ENCODE measurements around the gene GGTLC1.
"Not testable (repeated sequence)": the region's sequence is repeated elsewhere in the genome, so short reads cannot be mapped to it uniquely, and the experiment has no call there.

GGTLC1 gene

DNA sequence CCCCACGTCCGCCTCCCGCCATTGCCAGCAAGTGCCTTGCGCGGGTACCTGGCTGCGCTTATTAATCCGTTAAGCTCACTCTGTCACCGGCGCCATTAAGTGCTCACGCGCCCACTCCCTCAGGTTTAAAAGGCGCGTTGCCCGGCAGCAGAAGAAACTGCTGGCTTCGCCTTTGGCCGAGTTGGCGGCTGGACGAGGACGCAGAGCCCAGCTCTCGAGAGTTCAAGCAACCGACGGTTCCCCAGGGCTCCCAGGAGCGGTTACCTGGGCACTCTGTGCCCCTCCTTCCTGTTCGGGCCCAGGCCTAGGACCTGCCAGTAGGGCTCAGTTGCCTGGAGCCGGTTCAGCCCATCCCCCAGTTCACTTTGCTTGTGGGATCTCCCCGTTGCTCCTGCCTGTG lies at the start of gene GGTLC1:
GGTLC1 (minus strand) TSS at position 219 of the 400 bp plus-strand sequence. CDS start 2,168 bp downstream, outside the sequence.
- no peak for DNase-seq

DNA sequence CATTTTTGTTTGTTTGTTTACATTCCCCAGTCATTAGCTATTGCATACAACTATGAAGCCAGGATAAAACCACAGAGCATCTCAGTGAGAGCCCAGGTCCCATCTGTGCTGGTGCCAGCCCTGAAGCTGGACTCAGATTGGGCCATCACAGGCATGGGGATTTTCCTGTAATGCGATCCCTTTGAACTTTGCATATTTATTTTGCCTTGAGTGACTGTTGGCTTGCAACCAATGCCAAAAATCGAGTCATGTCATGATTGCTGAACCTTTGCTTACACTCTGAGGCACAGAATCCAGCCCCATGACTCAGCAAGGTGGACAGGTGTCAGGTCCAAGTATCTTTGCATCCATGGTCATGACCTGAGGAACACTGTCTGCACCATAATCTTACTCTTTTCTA lies 46.2 kb upstream of the GGTLC1 start:
- DNase-seq: no peak

DNA sequence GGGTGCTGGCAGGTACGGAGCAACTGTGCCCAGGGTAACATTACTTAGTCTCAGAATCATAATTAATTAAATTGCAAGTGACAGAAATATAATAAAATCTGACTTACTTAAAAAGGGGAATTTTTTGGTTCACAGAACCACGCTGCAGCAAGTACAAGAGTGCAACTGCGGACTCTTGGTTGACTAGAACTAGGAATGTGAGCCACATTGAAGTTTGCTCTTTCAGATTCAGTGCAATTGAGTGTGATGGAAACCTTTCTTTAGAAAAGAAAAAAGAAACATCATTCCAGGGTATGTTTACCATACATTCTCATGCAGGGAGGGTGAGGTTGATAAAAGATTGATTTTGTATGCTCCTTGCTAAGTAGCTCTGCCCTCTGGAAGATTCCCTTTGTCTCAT lies 45.0 kb upstream of the GGTLC1 start:
- no peak for DNase-seq

DNA sequence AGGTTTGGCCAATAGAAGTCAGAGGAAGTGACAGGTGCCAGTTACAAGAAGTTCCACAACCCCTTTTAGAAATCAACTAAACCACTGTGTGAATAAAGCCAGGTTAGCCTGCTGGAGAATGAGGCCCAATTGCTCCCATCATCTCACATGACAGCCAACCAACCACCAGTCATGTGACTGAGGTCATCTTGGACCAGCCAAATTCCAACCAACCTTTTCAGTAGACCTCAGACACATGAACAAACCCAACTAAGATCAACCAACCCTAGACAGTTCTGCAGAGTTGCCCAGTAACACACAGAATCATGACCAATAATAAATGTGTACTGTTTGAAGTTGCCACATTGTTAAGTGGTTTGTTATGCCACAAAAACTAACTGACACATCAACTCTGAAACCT lies 44.6 kb upstream of the GGTLC1 start:
- DNase-seq: no peak

DNA sequence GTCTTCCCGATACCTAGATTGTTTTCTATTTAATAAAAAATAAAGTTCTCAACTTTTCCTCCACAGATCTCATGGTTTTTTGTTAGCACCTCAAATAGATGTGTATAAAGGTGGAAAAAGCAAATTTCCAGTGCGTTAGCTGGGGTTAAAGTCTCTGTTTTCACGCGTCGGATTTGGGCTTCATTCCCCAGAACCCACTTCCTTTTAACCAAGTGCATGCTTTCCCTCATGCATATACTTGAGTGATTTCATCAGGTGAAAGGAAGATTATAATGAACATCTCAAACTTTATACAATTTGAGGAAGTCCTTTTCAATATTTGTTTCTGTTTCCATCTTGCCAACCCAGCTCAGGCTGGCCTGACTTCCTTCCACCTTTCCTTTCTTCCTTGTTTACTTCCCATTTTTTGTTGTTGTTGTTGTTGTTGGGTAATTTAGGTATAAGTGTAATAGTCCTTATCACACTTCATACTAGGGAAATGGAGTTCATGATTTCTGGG lies 43.9 kb upstream of the GGTLC1 start:
- DNase-seq: no peak

DNA sequence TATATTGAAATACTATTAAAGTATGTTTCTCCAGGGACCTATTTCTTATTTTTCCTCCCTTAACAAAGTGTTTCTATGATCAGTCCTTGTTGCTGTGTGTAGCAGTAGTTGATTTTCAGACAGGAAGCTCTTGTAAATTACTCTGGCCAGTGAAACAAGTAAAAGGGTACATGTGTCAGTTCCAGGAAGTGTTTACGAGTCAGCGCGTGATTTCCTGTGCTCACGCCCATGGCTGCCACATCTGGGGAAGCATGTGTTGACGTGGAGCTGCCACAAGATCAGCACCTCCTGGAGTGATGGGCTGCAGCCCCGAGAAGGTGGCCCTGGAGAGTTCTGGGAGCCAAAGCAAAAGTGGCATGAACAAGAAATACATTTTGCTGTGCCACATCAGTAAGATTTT lies 38.6 kb upstream of the GGTLC1 start:
- peak; percentile 59 for DNase-seq

DNA sequence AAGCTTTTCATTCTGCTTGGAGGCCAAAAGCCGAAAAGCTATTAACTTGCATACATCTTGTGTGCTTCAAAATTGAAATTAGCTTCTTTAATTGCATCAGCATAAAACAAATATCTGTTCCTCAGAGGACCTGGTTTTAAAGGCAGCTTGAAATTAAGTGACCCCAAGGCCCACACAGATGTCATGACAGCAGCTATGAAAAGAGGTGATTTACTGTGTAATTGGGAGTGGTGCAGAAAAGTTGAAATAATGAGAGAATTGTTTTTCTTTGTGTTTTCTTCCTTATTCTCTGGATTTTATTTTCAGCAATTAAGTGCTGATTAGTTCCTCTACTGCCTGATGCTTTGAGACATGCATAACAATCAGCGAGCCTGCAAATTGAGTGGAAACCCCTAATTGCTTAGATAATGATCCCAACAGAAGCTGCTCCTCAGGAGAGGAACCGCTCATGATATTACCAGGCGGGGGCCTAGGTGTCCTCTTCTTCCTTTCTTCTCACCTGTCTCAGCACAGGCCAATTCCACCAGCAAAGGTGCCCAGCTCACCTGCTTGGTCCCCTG lies 34.1 kb upstream of the GGTLC1 start:
- DNase-seq: no peak

DNA sequence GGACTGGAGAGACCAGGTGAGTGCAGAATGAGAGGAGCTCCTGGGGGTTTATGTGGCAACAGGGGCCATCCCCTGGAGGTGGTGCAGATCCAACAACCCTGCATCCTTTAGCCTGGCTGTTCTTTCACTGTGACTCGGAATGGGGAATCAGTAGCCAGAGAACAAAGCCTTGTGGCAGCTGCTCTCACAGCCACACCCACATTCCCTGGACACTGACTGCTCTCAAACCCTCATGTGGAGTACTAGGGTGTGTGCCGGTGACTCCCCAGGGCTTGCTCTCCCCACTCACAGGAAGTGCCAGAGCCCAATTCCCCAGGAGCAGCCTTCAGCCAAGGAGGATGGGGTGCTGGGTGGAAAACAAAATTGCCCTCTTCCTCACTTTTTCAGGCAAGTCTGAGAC lies 30.2 kb upstream of the GGTLC1 start:
- no peak for DNase-seq

DNA sequence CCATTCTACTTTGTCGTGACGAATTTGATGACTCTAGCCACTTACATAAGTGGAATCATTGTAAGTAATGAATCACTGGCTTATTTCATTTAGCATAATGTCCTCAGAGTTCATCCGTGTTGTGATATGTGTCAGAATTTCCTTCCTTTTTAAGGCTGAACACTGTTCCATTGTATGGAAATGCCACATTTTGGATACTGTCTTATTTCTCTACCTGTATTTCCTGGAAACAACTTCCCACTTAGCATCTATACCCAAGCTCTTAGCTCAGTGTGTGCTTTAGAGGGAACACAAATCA lies 28.8 kb upstream of the GGTLC1 start:
- no peak for DNase-seq

DNA sequence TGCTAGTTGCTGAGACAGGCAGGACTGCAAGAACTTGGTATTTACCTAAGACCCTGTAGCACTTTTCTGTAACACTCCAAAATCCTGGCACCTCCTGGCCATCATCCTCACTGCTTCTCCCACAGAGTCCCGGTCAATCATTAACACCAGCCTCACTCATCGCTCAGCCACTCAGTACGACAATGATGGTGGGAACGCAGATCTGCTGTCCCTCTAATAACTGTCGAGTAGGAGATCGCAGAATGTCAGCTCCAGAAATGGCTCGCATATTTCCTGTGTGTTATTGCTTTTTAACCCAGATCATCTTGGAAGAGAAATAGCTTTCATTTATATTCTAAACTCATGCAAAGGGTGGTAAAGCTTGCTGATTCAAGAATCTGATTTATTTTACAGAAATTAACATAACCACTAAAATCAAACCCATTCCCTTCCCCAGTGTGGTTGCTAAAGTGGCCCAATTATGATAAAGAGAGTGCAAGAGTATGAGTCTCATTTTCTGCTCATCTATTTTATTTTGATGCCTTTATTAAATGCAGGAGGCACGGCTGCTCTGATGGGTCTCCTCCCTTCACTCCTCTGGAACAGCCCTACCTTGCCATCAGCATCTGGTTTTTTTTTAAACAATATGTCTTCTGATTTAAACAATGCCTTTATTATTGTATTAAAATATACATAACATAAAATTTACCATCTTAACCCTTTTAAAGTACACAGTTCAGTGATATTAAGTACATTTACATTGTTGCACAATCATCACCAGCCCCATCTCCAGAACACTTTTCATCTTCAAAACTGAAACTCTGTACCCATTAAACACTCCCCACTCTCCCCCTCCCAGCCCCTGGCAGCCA lies 28.3 kb upstream of the GGTLC1 start:
- DNase-seq: no peak

DNA sequence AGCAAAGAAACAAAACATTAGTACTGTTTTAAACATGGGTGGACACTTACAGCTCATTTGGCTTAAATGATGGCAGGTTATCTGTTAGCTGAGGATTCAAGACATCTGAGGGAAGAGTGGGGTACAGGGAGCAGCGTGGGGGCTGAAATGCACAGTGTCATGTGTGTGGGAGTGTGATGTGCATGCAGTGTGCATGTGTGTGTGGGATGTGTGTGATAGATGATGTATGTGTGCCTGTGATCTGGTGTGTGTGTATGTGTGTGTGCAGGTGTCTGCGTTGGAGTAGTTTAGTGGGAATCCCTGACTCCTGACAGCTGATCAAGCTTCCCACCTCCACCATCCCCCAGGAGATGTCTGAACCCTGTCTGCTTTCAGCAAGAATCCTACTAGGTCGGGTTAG lies 25.4 kb upstream of the GGTLC1 start:
- no peak for DNase-seq

DNA sequence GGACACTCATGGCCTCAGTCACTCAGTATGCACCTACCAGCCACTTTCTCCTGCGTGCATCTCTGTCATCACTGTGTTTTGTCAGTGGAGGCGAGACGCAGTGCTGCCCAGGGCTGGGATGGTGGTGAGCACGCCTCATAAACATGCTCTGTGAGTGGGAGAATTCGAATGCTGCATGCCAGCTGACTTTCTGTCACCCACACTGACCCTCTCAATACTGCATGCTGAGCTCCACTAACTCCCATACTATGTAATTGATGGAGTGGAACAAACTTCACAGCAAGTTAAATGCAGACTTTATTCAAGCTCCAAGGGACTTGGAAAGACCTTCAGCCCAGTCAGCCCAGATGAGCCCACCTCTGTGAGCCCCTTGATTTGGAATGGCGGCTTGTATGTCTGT lies 22.7 kb upstream of the GGTLC1 start:
- DNase-seq: no peak

DNA sequence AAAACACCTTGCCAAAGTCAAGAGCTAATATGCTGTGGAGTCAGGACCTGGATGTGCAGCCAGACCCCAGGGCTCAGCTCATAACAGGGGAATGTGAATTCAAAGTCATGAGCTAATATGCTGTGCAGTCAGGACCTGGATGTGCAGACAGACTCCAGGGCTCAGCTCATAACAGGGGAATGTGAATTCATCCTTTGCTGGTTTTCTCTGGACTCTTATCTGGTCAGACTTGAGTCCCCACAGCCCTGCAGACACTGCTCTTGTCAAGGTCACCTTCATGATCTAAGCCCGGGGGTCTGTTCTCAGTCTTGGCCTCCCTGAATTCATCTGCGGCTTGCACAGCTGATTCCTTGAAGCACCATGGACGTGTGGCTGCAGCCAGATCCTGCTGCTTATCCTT lies 19.2 kb upstream of the GGTLC1 start:
- no peak for DNase-seq

DNA sequence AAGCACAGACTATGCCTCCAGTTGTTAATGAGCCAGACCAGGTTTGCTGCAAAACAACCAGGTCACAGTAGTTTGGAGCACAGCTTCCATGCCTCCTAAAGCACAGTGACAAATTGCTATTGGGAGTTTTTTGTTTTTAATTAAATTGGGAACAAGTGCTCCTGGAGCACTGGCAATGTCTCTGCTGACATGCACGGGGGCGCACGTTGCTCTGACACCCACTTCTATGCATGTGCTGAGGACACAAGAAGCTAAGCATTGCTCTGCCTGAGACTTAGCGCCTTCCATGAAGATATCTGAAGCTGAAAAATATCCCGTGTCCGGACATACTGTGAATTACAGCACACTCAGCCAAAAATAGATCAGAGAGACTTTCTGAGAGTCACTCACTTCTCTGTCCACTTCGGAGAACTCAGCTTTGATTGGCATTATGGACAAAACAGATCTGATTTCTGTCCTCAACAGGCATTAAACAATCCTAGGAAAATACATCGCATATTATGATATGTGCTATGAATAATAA lies 18.6 kb upstream of the GGTLC1 start:
- DNase-seq: no peak

DNA sequence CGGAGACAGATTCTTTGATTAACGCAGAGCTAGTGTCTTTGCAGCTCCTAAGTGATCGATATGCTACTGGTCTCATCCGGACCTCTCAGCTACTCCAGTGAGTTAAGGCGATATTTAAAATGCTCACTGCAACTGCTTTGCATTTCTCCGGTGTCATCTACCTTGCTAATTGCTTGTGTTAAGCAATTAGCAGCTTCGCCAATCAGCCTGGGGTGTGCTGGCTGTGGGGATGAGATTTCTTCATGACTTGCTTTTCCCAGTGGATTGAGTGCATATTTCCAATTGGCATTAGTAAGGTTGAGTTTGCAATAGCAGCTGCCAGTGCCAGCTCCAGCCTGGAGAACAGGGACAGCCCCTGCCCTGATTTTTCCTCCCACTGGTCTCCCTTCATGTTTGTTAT lies 18.0 kb upstream of the GGTLC1 start:
- DNase-seq: no peak

DNA sequence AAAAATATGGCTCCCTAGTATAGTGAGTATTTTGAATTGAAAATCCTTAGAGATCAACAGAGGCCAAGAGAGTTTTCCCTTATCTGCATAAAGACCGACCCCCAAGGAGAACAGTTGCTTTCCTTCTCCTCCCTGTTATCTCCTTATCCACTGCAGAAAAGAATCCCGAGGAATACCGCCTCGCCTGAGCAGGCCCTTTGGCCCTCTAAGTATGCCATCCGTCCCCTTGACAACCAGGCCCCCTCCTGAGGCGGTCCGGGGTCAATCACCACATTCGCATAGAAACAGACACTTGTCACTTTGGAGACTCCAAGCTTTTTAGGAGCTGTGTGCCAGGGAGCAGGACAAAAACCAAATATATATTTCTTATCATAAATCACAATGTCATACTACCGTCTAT lies 15.9 kb upstream of the GGTLC1 start:
- DNase-seq: no peak

DNA sequence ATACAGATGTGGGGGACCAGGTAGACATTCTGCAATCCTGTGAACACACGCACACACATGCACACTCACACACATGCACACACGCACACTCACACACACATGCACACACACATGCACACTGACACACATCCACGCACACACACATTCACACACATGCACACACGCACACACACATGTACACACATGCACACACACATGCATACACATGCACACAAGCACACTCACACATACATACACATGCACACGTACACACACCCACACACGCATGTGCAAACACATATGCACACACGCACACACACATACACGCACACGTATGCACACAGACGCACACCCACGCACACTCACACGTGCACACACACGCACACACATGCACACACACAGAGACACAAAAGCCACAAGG lies 14.3 kb upstream of the GGTLC1 start:
- DNase-seq: no peak

DNA sequence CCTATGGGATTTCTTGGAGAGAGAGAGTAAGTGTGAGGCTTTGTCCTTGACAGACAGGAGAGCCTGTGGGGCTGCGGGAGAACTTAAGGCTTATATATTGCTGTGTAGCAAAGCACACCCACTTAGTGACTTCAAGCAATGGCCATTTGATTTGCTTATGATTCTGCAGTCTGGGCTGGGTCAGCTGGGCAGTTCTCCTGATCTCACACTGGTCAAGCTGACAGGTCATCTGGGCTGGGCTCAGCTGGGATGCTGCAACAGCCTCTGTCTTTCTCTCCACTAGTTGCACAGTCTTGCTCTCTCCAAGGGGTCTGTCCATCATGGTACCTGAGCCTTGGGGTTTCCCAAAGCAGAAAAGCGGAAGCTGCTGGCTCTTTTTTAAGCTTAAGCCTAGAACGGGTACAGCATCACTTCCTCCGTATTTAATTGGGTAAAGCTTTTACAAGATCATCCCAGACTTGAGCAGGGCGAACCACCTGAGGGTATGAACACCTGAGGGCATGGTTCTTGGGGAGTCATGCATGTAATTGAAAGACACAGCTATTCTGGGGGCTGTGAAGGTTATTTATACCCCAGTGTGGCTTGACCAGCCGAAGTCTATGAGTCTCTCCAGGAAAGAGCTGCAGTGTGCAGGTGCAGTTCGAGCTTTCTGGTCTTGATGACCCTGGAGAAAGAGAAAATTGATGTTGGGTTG lies 13.3 kb upstream of the GGTLC1 start:
- no peak for DNase-seq

DNA sequence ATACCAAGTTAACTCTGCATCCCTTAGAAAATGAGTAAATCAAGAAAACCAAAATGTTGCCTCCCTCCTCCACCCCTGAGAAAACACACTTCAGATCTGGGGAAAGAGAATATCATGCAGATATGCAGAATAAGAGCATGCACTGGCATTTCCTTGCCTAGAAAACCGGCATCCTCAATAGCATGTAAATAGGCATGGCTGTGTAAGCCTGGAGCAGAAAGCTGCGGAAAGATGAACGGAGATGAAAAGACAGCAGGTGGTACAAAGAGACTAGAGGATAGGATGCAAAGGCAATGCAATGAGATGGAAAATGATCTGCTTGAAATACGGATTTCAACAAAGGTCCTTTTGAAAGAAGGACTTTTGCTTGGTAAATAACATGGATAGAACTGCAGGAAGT lies 10.3 kb upstream of the GGTLC1 start:
- no peak for DNase-seq

DNA sequence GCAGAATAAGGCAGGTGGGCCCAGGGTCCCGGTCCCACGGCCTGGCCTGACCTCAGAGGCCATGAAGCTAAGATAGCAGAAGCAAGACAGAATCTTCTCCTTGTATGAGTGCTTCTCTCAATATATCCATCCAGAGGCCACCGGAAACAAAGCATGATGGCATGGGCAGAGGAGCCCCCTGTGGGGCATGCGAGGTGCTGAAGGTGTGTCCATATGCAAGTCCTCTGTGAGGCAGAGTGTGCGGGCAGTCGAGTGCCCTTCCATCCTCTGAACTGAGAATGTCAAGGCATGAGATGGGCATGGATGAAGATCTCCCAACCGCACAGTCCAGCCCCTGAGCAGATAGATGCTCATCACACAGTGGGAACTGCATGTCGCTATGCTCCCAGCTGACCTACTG lies 9.8 kb upstream of the GGTLC1 start:
- no peak for DNase-seq

DNA sequence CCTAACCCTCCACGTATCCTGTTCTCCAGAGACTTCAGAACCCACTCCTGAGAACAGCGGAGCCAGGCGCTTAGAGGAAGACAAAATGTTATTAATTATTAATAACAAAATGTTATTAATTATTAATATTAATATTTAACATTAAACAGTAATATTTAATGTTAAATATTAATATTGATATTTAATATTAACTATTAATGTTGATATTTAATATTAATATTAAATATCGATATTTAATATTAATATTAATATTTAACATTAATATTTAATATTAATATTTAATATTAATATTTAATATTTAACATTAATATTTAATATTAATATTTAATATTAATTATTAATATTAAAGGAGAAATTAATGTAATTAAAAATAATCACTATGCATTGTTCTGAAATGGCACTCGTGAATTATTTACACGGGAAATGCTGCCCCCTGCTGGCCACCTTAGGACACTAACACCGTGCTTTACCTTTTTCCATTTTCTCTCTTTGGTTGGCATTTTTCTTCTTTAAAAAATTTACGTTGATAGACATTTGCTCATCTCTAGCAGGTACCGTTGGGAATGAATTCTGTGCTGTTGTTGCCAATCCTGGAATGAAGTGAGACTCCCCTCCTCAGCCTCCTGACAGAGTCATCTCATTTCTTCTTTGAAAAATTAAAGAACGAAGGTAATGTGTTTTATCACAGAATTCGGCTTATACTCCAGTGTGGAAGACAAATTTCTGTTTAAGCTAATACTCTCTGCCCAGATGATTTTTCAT lies 7.5 kb upstream of the GGTLC1 start:
- peak; percentile 46 for DNase-seq

DNA sequence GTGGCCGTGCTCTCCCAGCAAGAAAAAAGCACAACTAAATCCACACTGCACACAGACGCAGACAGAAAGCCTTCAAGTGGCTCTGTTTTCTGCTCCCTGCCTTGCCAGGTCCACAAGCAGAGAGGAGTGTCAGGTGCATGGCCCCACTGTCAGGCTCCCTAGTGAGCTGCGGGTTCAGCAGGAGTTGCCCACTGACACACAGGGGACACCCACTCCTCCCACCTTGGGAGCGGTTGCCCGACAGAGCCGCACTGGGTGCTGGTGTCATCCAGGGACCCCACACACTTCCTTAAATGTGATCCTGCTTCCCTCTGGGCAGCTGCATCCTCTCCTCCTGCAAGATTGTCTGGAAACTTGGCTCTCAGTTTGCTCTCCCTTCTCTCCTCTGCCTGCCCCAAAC lies 6.7 kb upstream of the GGTLC1 start:
- not testable (repeated sequence) for DNase-seq

DNA sequence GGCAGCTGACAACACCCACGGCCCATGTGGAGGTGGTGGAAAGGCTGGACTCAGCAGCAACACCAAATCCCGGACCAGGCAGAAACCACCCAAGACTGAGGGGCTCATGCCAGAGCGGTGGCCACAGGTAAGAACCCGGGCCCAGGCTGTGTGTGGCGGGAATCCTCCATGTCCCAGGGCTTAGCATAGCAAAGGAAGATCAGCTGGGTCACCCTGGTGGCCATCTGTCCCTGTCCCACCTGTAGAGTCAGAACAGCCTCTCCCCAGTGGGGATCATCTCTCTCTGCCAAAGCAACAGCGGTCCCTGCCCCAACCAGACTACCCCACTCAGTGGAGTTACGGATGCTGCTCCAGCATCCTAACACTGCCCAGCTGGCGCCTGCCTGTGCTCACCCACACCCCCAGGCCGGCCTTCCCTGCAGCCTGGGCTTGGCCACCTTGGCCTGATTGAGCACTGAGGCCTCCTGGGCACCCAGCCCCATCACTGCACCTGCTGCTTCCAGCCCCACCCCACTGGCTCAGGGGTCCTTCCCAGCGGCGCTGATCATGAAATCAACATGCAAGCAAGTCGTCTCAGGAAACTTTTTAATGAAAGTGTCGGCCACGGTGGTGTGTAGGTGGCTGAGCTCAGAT lies 5.5 kb upstream of the GGTLC1 start:
- not testable (repeated sequence) for DNase-seq
